ENCODE data around the gene KRT24. TPM values are rescaled to one million over a fixed set of nuclear protein-coding genes. Genes with fewer than 3 reads are reported as not detected.
A peak's percentile ranks its signal among the peaks of the same experiment; 100 is the strongest.

Gene KRT24
- total RNA-seq, 1 donor from 2014 or later, result not detected

- H3K9me3 Mint-ChIP-seq (ENCODE audit: unreplicated experiment), result no peaks in the 10 kb centered on the region
- peaks cover 5% of the 10 kb centered on the region for H3K4me1 Mint-ChIP-seq (ENCODE audit: low read depth, unreplicated experiment)
Measured at GRCh38 chr17:40730970-40731369, 27.4 kb upstream of the KRT24 start.

DNA sequence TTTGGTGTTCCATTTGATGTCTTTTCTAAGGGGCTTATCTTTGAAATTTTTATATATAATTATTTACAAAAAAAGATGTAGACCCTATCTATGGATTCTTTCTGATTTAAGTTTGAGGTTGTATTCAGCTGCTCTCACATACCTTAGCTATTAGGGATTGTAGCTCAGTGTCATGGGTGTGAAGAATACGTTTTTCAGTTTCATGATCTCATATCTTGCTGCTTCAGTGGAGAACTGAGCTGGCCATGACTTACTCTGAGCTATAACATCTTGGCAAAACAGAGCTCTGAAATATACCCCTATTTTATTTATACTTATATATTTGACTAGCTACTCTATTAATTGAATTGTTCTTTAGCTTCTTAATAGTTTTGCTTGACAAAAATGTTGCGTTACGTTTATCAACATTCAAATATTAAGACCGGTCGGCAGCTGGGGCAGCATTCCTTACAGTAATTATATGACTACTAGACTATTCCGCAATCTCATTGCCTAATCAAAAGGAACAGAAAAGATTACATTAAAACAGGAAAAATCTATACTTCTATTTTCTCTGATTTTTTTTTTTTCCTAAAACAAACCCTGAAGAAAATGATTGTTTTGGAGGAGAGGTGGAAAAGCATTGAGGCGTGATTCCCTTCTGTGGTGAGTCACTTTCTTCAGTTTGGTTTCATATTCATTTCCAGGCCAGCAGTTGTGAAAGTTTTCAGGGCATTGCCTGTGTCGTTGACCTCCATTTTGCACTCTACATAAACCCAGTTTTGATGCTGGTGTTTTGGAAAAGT is 24.1 kb upstream of the KRT24 start:
- H4K20me1 ChIP-seq (ENCODE audit: insufficient read depth, low read length), result no peaks in the 10 kb centered on the region
- FAIRE-seq (no peak), DNase-seq (ENCODE audit: low read depth) (peak; percentile 75)
- H3K27me3 Mint-ChIP-seq (ENCODE audit: low read depth, unreplicated experiment), result peaks cover 16% of the 10 kb centered on the region
- H3K9me3 Mint-ChIP-seq (ENCODE audit: unreplicated experiment), result no peaks in the 10 kb centered on the region
- H3K36me3 ChIP-seq (ENCODE audit: insufficient read depth, low read length), result no peaks in the 10 kb centered on the region
- H3K36me3 Mint-ChIP-seq (ENCODE audit: low read depth, unreplicated experiment), result no peaks in the 10 kb centered on the region
- no peak for TF ChIP-seq EZH2 (IDR thresholded peaks at IDR 0.05; ENCODE audit: insufficient read depth, low read length)
- H3K27me3 ChIP-seq (ENCODE audit: insufficient read depth, low read length), result peaks cover 6% of the 10 kb centered on the region
- H3K79me2 ChIP-seq (ENCODE audit: insufficient read depth, low read length), result no peaks in the 10 kb centered on the region
- peak overlapping the region; percentile 4 for H3K27ac ChIP-seq (ENCODE audit: low read depth, low read length)
- H3K9me3 ChIP-seq (ENCODE audit: insufficient read depth, low read depth, low read length), result peaks cover 2% of the 10 kb centered on the region
- no peak overlapping the region for H3K27ac Mint-ChIP-seq (ENCODE audit: unreplicated experiment)
- H3K4me3 Mint-ChIP-seq (ENCODE audit: unreplicated experiment), result no peak overlapping the region
- no peak overlapping the region for H3K4me3 ChIP-seq (ENCODE audit: insufficient read depth, low read depth, low read length)
- peaks cover 5% of the 10 kb centered on the region for H3K4me1 Mint-ChIP-seq (ENCODE audit: low read depth, unreplicated experiment)
- H3K4me1 ChIP-seq (ENCODE audit: insufficient read depth, low read length), result no peaks in the 10 kb centered on the region
- H3K9ac ChIP-seq (ENCODE audit: low read length), result no peak overlapping the region
- no peak overlapping the region for H3K4me2 ChIP-seq (ENCODE audit: low read length)
- H2AFZ ChIP-seq (ENCODE audit: low read depth, low read length), result no peak overlapping the region

More at GRCh38 chr17:40730970-40731369, 27.4 kb upstream of the KRT24 start:
- H3K4me2 ChIP-seq (ENCODE audit: low read length), result no peak overlapping the region
- no peak for DNase-seq (ENCODE audit: low read depth)
- no peaks in the 10 kb centered on the region for H3K36me3 ChIP-seq (ENCODE audit: insufficient read depth, low read length)
- FAIRE-seq, result no peak
- H3K27me3 Mint-ChIP-seq (ENCODE audit: low read depth, unreplicated experiment), result peaks cover 10% of the 10 kb centered on the region
- no peak for TF ChIP-seq EZH2 (IDR thresholded peaks at IDR 0.05; ENCODE audit: insufficient read depth, low read length)
- TF ChIP-seq, protein P1, sequence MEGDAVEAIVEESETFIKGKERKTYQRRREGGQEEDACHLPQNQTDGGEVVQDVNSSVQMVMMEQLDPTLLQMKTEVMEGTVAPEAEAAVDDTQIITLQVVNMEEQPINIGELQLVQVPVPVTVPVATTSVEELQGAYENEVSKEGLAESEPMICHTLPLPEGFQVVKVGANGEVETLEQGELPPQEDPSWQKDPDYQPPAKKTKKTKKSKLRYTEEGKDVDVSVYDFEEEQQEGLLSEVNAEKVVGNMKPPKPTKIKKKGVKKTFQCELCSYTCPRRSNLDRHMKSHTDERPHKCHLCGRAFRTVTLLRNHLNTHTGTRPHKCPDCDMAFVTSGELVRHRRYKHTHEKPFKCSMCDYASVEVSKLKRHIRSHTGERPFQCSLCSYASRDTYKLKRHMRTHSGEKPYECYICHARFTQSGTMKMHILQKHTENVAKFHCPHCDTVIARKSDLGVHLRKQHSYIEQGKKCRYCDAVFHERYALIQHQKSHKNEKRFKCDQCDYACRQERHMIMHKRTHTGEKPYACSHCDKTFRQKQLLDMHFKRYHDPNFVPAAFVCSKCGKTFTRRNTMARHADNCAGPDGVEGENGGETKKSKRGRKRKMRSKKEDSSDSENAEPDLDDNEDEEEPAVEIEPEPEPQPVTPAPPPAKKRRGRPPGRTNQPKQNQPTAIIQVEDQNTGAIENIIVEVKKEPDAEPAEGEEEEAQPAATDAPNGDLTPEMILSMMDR (IDR thresholded peaks at IDR 0.05; ENCODE audit: insufficient read depth, low read depth, low read length), result no peak
- no peaks in the 10 kb centered on the region for H4K20me1 ChIP-seq (ENCODE audit: insufficient read depth, low read length)
- H3K27ac Mint-ChIP-seq (ENCODE audit: unreplicated experiment), result no peak overlapping the region
- no peak overlapping the region for H3K9ac ChIP-seq (ENCODE audit: low read length)
- H3K27me3 ChIP-seq (ENCODE audit: insufficient read depth, low read length), result peaks cover 9% of the 10 kb centered on the region
- H3K27ac ChIP-seq (ENCODE audit: low read depth, low read length), result no peak overlapping the region
- H3K36me3 Mint-ChIP-seq (ENCODE audit: low read depth, unreplicated experiment), result no peaks in the 10 kb centered on the region
- no peaks in the 10 kb centered on the region for H3K79me2 ChIP-seq (ENCODE audit: insufficient read depth, low read length)
- H3K4me3 Mint-ChIP-seq (ENCODE audit: unreplicated experiment), result no peak overlapping the region
- H3K4me1 ChIP-seq (ENCODE audit: insufficient read depth, low read length), result no peaks in the 10 kb centered on the region
- no peak overlapping the region for H2AFZ ChIP-seq (ENCODE audit: low read depth, low read length)
- peaks cover 5% of the 10 kb centered on the region for H3K9me3 ChIP-seq (ENCODE audit: insufficient read depth, low read depth, low read length)
- no peak overlapping the region for H3K4me3 ChIP-seq (ENCODE audit: insufficient read depth, low read depth, low read length)

GRCh38 chr17:40726919-40727318 is 23.4 kb upstream of the KRT24 start:
- Histone ChIP-seq H3K4me1 (ENCODE audit: insufficient read depth, low read length) (no peaks in the 10 kb centered on the region), H3K36me3 (ENCODE audit: insufficient read depth, low read length) (no peaks in the 10 kb centered on the region), H3K4me2 (ENCODE audit: low read length) (no peak overlapping the region), H4K20me1 (ENCODE audit: insufficient read depth, low read length) (no peaks in the 10 kb centered on the region), H3K27ac (ENCODE audit: low read depth, low read length) (no peak overlapping the region), H3K9ac (ENCODE audit: low read length) (no peak overlapping the region), H3K4me3 (ENCODE audit: insufficient read depth, low read depth, low read length) (no peak overlapping the region), H3K27me3 (ENCODE audit: insufficient read depth, low read length) (peaks cover 3% of the 10 kb centered on the region), H3K9me3 (ENCODE audit: insufficient read depth, low read depth, low read length) (peaks cover 2% of the 10 kb centered on the region), H2AFZ (ENCODE audit: low read depth, low read length) (no peak overlapping the region), H3K79me2 (ENCODE audit: insufficient read depth, low read length) (no peaks in the 10 kb centered on the region)
- H3K27ac Mint-ChIP-seq (ENCODE audit: unreplicated experiment), result no peak overlapping the region
- no peaks in the 10 kb centered on the region for H3K36me3 Mint-ChIP-seq (ENCODE audit: low read depth, unreplicated experiment)
- peaks cover 16% of the 10 kb centered on the region for H3K27me3 Mint-ChIP-seq (ENCODE audit: low read depth, unreplicated experiment)
- no peak for DNase-seq (ENCODE audit: low read depth)
- TF ChIP-seq, protein P1 (IDR thresholded peaks at IDR 0.05; ENCODE audit: insufficient read depth, low read depth, low read length), result peak; percentile 14
- no peak for TF ChIP-seq EZH2 (IDR thresholded peaks at IDR 0.05; ENCODE audit: insufficient read depth, low read length)
- H3K9me3 Mint-ChIP-seq (ENCODE audit: unreplicated experiment), result no peaks in the 10 kb centered on the region
- no peak for FAIRE-seq
- H3K4me3 Mint-ChIP-seq (ENCODE audit: unreplicated experiment), result no peak overlapping the region
- peaks cover 5% of the 10 kb centered on the region for H3K4me1 Mint-ChIP-seq (ENCODE audit: low read depth, unreplicated experiment)

Measured in astrocyte (in vitro differentiated cells and primary cell).